ENCODE results near the gene CACNG6.

CACNG6 gene

GRCh38 chr19:53966931-53967330 is 24.5 kb upstream of the CACNG6 start:
- no peak for FAIRE-seq
- no peak for DNase-seq (ENCODE audit: insufficient read length, low spot score)
- TF ChIP-seq, protein P1, sequence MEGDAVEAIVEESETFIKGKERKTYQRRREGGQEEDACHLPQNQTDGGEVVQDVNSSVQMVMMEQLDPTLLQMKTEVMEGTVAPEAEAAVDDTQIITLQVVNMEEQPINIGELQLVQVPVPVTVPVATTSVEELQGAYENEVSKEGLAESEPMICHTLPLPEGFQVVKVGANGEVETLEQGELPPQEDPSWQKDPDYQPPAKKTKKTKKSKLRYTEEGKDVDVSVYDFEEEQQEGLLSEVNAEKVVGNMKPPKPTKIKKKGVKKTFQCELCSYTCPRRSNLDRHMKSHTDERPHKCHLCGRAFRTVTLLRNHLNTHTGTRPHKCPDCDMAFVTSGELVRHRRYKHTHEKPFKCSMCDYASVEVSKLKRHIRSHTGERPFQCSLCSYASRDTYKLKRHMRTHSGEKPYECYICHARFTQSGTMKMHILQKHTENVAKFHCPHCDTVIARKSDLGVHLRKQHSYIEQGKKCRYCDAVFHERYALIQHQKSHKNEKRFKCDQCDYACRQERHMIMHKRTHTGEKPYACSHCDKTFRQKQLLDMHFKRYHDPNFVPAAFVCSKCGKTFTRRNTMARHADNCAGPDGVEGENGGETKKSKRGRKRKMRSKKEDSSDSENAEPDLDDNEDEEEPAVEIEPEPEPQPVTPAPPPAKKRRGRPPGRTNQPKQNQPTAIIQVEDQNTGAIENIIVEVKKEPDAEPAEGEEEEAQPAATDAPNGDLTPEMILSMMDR (IDR thresholded peaks at IDR 0.05; ENCODE audit: insufficient read depth, missing control alignments), result no peak

- FAIRE-seq (no peak), DNase-seq (ENCODE audit: insufficient read length, low spot score) (no peak)
- TF ChIP-seq, protein P1 (IDR thresholded peaks at IDR 0.05; ENCODE audit: insufficient read depth, missing control alignments), result no peak
These were observed 22.1 kb upstream of the CACNG6 start for GRCh38 chr19:53969366-53969765.

DNA sequence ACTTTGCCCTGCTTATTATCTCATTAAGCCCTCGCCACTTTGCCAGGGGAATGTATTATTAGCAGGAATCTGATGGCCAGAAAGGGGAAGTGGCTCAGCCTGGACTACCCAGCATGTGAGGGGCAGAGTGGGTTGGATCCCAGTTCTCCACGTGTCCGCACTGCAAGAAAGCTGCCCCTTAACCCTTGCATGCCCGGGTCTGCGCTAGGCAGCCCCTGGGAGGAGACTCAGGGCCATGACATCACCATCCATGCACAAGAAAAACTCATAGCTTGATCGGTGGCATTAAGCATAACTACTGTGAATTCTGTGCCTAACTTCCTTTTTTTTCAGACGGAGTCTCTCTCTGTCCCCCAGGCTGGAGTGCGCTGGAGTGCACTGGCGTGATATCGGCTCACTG is 19.8 kb upstream of the CACNG6 start:
- TF ChIP-seq, protein P1 (IDR thresholded peaks at IDR 0.05; ENCODE audit: insufficient read depth, missing control alignments), result no peak
- FAIRE-seq (no peak), DNase-seq (ENCODE audit: insufficient read length, low spot score) (no peak)

- FAIRE-seq, result no peak
- no peak for DNase-seq (ENCODE audit: insufficient read length, low spot score)
- TF ChIP-seq, protein P1 (IDR thresholded peaks at IDR 0.05; ENCODE audit: insufficient read depth, missing control alignments), result no peak
These were observed 13.9 kb upstream of the CACNG6 start for GRCh38 chr19:53977429-53977990.

GRCh38 chr19:53977991-53978731 is 13.3 kb upstream of the CACNG6 start:
- DNase-seq (ENCODE audit: insufficient read length, low spot score) (no peak), FAIRE-seq (no peak)
- TF ChIP-seq, protein P1 (IDR thresholded peaks at IDR 0.05; ENCODE audit: insufficient read depth, missing control alignments), result no peak

DNA sequence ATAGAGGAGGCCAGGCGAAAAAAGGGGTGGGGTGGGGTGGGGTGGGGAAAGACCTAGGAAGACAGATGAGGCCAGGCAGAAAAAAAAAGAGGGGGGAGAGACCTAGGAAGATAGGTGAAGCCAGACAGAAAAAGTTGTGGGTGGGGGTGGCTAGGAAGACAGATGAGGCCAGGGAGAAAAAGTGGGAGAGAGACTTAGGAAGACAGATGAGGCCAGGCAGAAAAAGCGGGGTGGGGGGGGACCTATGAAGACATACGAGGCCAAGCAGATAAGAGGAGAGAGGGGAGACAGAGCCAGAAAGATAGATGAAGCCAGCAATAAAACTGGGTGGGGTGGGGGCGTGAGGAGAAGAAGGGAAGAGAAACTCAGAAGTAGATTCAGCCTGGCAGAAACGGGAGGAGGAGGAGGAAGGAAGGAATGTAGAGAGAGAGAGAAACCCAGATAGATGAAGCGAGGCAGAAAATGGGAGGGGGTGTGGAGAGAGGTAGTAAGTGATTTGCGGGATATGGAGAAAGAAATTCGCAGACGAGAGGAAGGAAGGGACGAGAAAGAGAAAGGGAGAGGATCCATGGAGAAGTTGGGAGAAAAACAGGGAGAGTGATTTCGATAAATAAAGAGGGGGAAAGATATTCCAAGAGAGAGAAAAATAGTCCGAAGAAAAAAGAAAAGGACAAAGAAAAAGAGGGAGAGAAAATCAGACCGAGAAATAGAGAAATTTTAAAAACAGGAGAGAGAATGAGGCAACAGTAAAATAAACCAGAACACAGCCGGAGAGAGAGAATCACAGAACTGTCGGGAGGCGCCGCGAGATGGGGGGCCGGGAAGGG is 12.2 kb upstream of the CACNG6 start:
- no peak for DNase-seq (ENCODE audit: insufficient read length, low spot score)
- TF ChIP-seq, protein P1 (IDR thresholded peaks at IDR 0.05; ENCODE audit: insufficient read depth, missing control alignments), result no peak
- no peak for FAIRE-seq

Data from D721Med (cell line).